ENCODE data around the gene IFNA21.
"Not testable (repeated sequence)": the region's sequence is repeated elsewhere in the genome, so short reads cannot be mapped to it uniquely, and the experiment has no call there.

IFNA21 gene

GRCh38 chr9:21137020-21137419 is 29.4 kb downstream of the IFNA21 start:
- DNase-seq, result no peak

- no peak for DNase-seq
These were observed 30.7 kb downstream of the IFNA21 start for GRCh38 chr9:21135736-21136135.

- not testable (repeated sequence) for DNase-seq
These were observed 38.3 kb downstream of the IFNA21 start for GRCh38 chr9:21128186-21128585.

- no peak for DNase-seq
These were observed 44.7 kb downstream of the IFNA21 start for GRCh38 chr9:21121595-21122251.

- no peak for DNase-seq
These were observed 45.4 kb downstream of the IFNA21 start for GRCh38 chr9:21121079-21121478.

- no peak for DNase-seq
These were observed 47.2 kb downstream of the IFNA21 start for GRCh38 chr9:21119093-21119770.
